ENCODE results near the gene RADIL.
A peak's percentile ranks its signal among the peaks of the same experiment; 100 is the strongest.

DNA sequence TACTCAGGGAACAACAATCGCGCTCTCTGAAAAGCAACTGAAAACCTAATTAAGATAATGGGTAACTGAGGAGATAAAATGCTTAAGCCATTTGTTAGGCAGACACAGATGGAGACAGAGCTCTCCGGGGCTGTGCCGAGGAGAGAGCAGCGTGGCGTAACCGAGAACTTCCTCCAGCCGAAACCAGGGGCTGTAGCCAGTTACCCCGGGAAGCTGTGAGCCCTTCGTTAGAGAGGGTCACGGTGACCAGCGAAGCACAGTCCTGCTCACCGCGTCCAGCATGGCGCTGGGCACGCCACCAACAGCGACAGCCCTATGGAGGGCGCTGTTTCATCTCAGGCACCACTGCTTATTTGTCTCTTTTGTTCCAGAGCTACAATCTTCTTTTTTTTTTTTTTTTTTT, 37.8 kb downstream of the RADIL start:
- TF ChIP-seq, protein P1, sequence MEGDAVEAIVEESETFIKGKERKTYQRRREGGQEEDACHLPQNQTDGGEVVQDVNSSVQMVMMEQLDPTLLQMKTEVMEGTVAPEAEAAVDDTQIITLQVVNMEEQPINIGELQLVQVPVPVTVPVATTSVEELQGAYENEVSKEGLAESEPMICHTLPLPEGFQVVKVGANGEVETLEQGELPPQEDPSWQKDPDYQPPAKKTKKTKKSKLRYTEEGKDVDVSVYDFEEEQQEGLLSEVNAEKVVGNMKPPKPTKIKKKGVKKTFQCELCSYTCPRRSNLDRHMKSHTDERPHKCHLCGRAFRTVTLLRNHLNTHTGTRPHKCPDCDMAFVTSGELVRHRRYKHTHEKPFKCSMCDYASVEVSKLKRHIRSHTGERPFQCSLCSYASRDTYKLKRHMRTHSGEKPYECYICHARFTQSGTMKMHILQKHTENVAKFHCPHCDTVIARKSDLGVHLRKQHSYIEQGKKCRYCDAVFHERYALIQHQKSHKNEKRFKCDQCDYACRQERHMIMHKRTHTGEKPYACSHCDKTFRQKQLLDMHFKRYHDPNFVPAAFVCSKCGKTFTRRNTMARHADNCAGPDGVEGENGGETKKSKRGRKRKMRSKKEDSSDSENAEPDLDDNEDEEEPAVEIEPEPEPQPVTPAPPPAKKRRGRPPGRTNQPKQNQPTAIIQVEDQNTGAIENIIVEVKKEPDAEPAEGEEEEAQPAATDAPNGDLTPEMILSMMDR (IDR thresholded peaks at IDR 0.05; ENCODE audit: insufficient read depth, low read depth, low read length): peak; percentile 7
- TF ChIP-seq EZH2 (IDR thresholded peaks at IDR 0.05; ENCODE audit: insufficient read depth, low read length): no peak
